H9 (cell line): Measurements from ENCODE around the gene HPD. TPM values are rescaled to one million over a fixed set of nuclear protein-coding genes. Genes with fewer than 3 reads are reported as not detected.
A peak's percentile ranks its signal among the peaks of the same experiment; 100 is the strongest.

Source experiments
- DNase-seq: peaks from one replicate; pipeline ENCODE4 v3.0.0-alpha.2; 2017
- H2AFZ ChIP-seq: one replicate; pipeline ENCODE4 v1.6.1; 2013; ENCODE audit warnings: mild to moderate bottlenecking, low read length, control low read depth, moderate library complexity
- H2AK5ac ChIP-seq: 2 replicates; pipeline ENCODE4 v1.6.1; 2013; ENCODE audit warnings: low read length, control low read depth, mixed read lengths; ENCODE audit not compliant: insufficient read length
- H2BK120ac ChIP-seq: one replicate; pipeline ENCODE4 v1.6.1; 2013; ENCODE audit warnings: low read depth, mild to moderate bottlenecking, low read length, control low read depth, inconsistent platforms; ENCODE audit not compliant: poor library complexity, severe bottlenecking
- H2BK12ac ChIP-seq: 2 replicates; pipeline ENCODE4 v1.6.1; 2013; ENCODE audit warnings: low read length, control low read depth, mixed read lengths, low read depth; ENCODE audit not compliant: insufficient read length
- H2BK15ac ChIP-seq: 2 replicates; pipeline ENCODE4 v1.6.1; 2013; ENCODE audit warnings: low read depth, low read length, control low read depth
- H2BK20ac ChIP-seq: one replicate; pipeline ENCODE4 v1.6.1; 2013; ENCODE audit warnings: low read depth, mild to moderate bottlenecking, low read length, control low read depth, inconsistent platforms; ENCODE audit not compliant: poor library complexity, severe bottlenecking
- H2BK5ac ChIP-seq: 2 replicates; pipeline ENCODE4 v1.6.1; 2013; ENCODE audit warnings: low read length, control low read depth, mixed read lengths; ENCODE audit not compliant: insufficient read length
- H3K14ac ChIP-seq: 2 replicates; pipeline ENCODE4 v1.6.1; 2013; ENCODE audit warnings: low read length, control low read depth; ENCODE audit not compliant: insufficient read depth
- H3K18ac ChIP-seq: 2 replicates; pipeline ENCODE4 v1.6.1; 2013; ENCODE audit warnings: low read depth, mild to moderate bottlenecking, mixed read lengths, low read length, control low read depth; ENCODE audit not compliant: insufficient read length
- H3K23ac ChIP-seq: 2 replicates; pipeline ENCODE4 v1.6.1; 2013; ENCODE audit warnings: low read length, control low read depth, mixed read lengths, low read depth; ENCODE audit not compliant: insufficient read length
- H3K23me2 ChIP-seq: 2 replicates; pipeline ENCODE4 v1.6.1; 2013; ENCODE audit warnings: low read depth, mild to moderate bottlenecking, mixed read lengths, low read length, control low read depth; ENCODE audit not compliant: insufficient read length, poor library complexity, severe bottlenecking
- H3K27ac ChIP-seq: 2 replicates; pipeline ENCODE4 v1.5.1; 2013; ENCODE audit warnings: low read length, control low read depth, mixed read lengths, low read depth; ENCODE audit not compliant: insufficient read length
- H3K27me3 ChIP-seq: 2 replicates; pipeline ENCODE4 v1.6.1; 2013; ENCODE audit warnings: low read length, control low read depth, inconsistent platforms; ENCODE audit not compliant: insufficient read depth
- H3K4ac ChIP-seq: 2 replicates; pipeline ENCODE4 v1.6.1; 2013; ENCODE audit warnings: low read depth, mild to moderate bottlenecking, control low read depth, inconsistent platforms, low read length, moderate library complexity
- H3K4me1 ChIP-seq: 2 replicates; pipeline ENCODE4 v1.6.1; 2013; ENCODE audit warnings: low read length, control low read depth, inconsistent platforms; ENCODE audit not compliant: insufficient read depth
- H3K4me2 ChIP-seq: 2 replicates; pipeline ENCODE4 v1.6.1; 2013; ENCODE audit warnings: low read length, control low read depth, mixed read lengths; ENCODE audit not compliant: insufficient read length, insufficient read depth
- H3K56ac ChIP-seq: 2 replicates; pipeline ENCODE4 v1.6.1; 2013; ENCODE audit warnings: low read depth, mild to moderate bottlenecking, mixed read lengths, low read length, control low read depth; ENCODE audit not compliant: insufficient read length
- H3K79me1 ChIP-seq: 2 replicates; pipeline ENCODE4 v1.6.1; 2013; ENCODE audit warnings: low read depth, mild to moderate bottlenecking, moderate library complexity, low read length, control low read depth, inconsistent platforms; ENCODE audit not compliant: insufficient read depth, poor library complexity, severe bottlenecking
- H3K79me2 ChIP-seq: 2 replicates; pipeline ENCODE4 v1.6.1; 2013; ENCODE audit warnings: low read length, control low read depth, inconsistent platforms; ENCODE audit not compliant: insufficient read depth
- H3K9ac ChIP-seq: 2 replicates; pipeline ENCODE4 v1.6.1; 2013; ENCODE audit warnings: low read length, control low read depth, mixed read lengths; ENCODE audit not compliant: insufficient read length; ENCODE audit errors: extremely low read depth
- H3K9me3 ChIP-seq: one replicate; pipeline ENCODE4 v1.6.1; 2013; ENCODE audit warnings: low read depth, low read length, inconsistent platforms; ENCODE audit not compliant: control insufficient read depth
- H3T11ph ChIP-seq: one replicate; pipeline ENCODE4 v1.6.1; 2013; ENCODE audit warnings: mild to moderate bottlenecking, low read length, control low read depth, inconsistent platforms
- H4K20me1 ChIP-seq: one replicate; pipeline ENCODE4 v1.6.1; 2013; ENCODE audit not compliant: control insufficient read depth, insufficient read length, insufficient read depth
- H4K5ac ChIP-seq: 2 replicates; pipeline ENCODE4 v1.6.1; 2013; ENCODE audit warnings: low read depth, mild to moderate bottlenecking, mixed read lengths, low read length, control low read depth; ENCODE audit not compliant: insufficient read length
- H4K8ac ChIP-seq: replicated peaks from 2 replicates; pipeline ENCODE4 v1.6.1; 2013; ENCODE audit warnings: low read length, control low read depth, mixed read lengths, low read depth; ENCODE audit not compliant: insufficient read length
- H4K91ac ChIP-seq: 2 replicates; pipeline ENCODE4 v1.6.1; 2013; ENCODE audit warnings: low read depth, mild to moderate bottlenecking, moderate library complexity, mixed read lengths, low read length, control low read depth; ENCODE audit not compliant: insufficient read length
- H3K27ac Mint-ChIP-seq, 3 experiments: 2 replicates in 2 of 3; 3 replicates in 1 of 3; pipeline ENCODE4 v1.8.0; 2020 to 2021; ENCODE audit warnings: mixed read lengths in 3 of 3, mild to moderate bottlenecking in 1 of 3, moderate library complexity in 1 of 3
- H3K27me3 Mint-ChIP-seq: 2 replicates; pipeline ENCODE4 v1.8.0; 2021; ENCODE audit warnings: low read depth, mild to moderate bottlenecking, moderate library complexity, mixed read lengths
- H3K36me3 Mint-ChIP-seq, 3 experiments: 2 replicates in 2 of 3; 3 replicates in 1 of 3; pipeline ENCODE4 v1.8.0; 2020 to 2021; ENCODE audit warnings: low read depth in 3 of 3, mixed read lengths in 3 of 3; ENCODE audit not compliant: insufficient read depth in 1 of 3
- H3K4me1 Mint-ChIP-seq, 2 experiments: 2 replicates each; pipeline ENCODE4 v1.8.0; 2020; ENCODE audit warnings: mixed read lengths in 2 of 2
- H3K4me3 Mint-ChIP-seq, 2 experiments: 2 replicates in 1 of 2; 3 replicates in 1 of 2; pipeline ENCODE4 v1.8.0; 2020 to 2021; ENCODE audit warnings: mild to moderate bottlenecking in 2 of 2, mixed read lengths in 2 of 2, moderate library complexity in 1 of 2
- H3K9me3 Mint-ChIP-seq, 2 experiments: 2 replicates in 1 of 2; 3 replicates in 1 of 2; pipeline ENCODE4 v1.8.0; 2020; ENCODE audit warnings: mild to moderate bottlenecking in 2 of 2, mixed read lengths in 2 of 2, moderate library complexity in 1 of 2
- CTCF ChIP-seq: fragments of 200-600 bp; sonication (generic); conservative IDR thresholded peaks from 3 replicates; pipeline ENCODE4 v1.8.0; 2021; ENCODE audit warnings: antibody characterized with exemption, mild to moderate bottlenecking
- WGBS: extraction: QIAGEN DNeasy Blood & Tissue Kit; methylation state at CpG from one replicate; pipeline ENCODE4 v1.1.7; 2013; ENCODE audit warnings: missing lambda C conversion rate, low lambda C conversion rate, mixed read lengths; ENCODE audit not compliant: insufficient read length; ENCODE audit errors: extremely low coverage; 5-methylcytosine and 5-hydroxymethylcytosine counted together
- total RNA-seq: library from RNA; stranded (reverse); gene quantifications from 2 replicates; pipeline ENCODE4 v1.2.1, GENCODE V29; 2021

The HPD gene
- total RNA-seq, 1 experiment from 2014 or later, result not detected

DNA sequence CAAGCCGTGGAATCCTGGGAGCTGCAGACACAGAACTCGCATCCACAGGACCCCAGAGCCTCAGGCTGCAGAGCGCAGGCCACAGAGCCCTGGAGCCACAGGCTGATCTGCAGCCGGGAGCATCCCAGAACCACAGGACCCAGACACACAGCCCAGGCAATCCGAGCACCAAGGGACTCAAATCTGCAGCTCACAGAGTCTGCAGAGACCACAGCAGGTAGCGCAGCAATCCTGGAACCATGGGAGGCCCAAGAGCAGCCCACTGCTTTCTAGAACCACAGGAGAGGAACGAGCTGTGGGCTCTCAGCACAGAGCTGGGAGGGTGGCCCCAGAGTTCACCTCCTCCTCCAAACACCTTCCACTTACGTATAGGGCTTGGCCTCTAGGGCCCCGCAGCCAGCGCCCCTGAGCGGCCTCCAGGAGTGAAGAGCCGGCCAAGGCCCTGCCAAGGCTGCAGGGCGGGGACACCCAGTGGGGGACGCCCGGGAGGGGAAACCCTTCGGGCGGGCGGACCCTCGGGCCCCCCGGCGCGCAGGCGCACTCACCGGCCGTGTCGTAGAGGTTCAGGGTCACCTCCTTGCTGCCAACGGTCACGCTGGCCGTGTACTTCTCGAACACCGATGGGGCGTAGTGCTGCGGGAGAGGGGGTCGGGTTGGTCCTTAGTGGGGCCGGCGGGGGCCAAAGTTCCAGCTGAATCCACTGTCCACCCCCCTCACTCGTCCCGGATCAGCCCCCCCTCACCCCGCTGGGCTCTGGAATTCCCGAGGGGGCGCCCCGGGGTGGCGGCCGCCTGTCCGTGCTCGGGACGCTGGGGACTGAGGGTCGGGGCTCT is 65.8 kb downstream of the HPD start:
- Histone ChIP-seq H3K4me1 (no peaks in the 10 kb centered on the region; the same call in 1 of the 2 replicates), H3K4ac (no peak overlapping the region), H2AFZ (no peak overlapping the region), H3K79me2 (no peaks in the 10 kb centered on the region), H3K79me1 (no peaks in the 10 kb centered on the region), H4K5ac (no peak overlapping the region), H4K8ac (no peak overlapping the region), H4K91ac (no peak overlapping the region), H2BK20ac (no peak overlapping the region), H2AK5ac (no peak overlapping the region), H3K9me3 (no peaks in the 10 kb centered on the region), H3K56ac (no peak overlapping the region), H2BK15ac (no peak overlapping the region), H2BK5ac (no peak overlapping the region), H3K18ac (no peak overlapping the region), H2BK120ac (no peak overlapping the region), H3T11ph (no peak overlapping the region), H3K4me2 (peak overlapping the region; percentile 34), H3K23me2 (peaks cover 9% of the 10 kb centered on the region), H3K27ac (no peak overlapping the region), H3K14ac (no peak overlapping the region), H3K9ac (peak overlapping the region; percentile 23), H3K27me3 (no peaks in the 10 kb centered on the region), H2BK12ac (no peak overlapping the region), H4K20me1 (no peaks in the 10 kb centered on the region), H3K23ac (no peak overlapping the region)
- Mint-ChIP-seq H3K27me3 (peaks cover 5% of the 10 kb centered on the region), H3K9me3 (no peaks in the 10 kb centered on the region; a peak in 2 of 5 replicates), H3K36me3 (peaks cover 5 to 24% (median 15%) of the 10 kb centered on the region in 3 experiments; a peak in 5 of 7 replicates), H3K27ac (no peak overlapping the region), H3K4me3 (peak overlapping the region; percentile 66 to 80), H3K4me1 (peaks cover 29 to 35% of the 10 kb centered on the region in 2 experiments)
- no CpG with 5 or more reads among the region's 48 CpGs for WGBS
- no peak for TF ChIP-seq CTCF
- DNase-seq, result no peak
